Stimulated activated effector memory CD8-positive, alpha-beta T cell treated with anti-CD3 and anti-CD28 coated beads, Interleukin-12 subunit alpha, Interleukin-12 subunit beta, amount 100 ng/mL, for 72 hours (primary cell): ENCODE data around the gene NACA2.
A peak's percentile ranks its signal among the peaks of the same experiment; 100 is the strongest.
"Not testable (repeated sequence)": the region's sequence is repeated elsewhere in the genome, so short reads cannot be mapped to it uniquely, and the experiment has no call there.

Experiments
- ATAC-seq: fragments of 150-1000 bp; cut with Tn5 transposase; 2 replicates; pipeline ENCODE4 v1.10.0; 2021
- DNase-seq, 2 donors: peaks; one replicate each; pipeline ENCODE4 v3.0.0; 2021 to 2022; ENCODE audit warnings: low spot score in 2 of 2
- H3K27ac Mint-ChIP-seq: one replicate; pipeline ENCODE4 v1.8.0; 2022; ENCODE audit warnings: mild to moderate bottlenecking, mixed read lengths
- H3K36me3 Mint-ChIP-seq: one replicate; pipeline ENCODE4 v1.8.0; 2022; ENCODE audit warnings: mild to moderate bottlenecking, mixed read lengths
- H3K4me1 Mint-ChIP-seq: one replicate; pipeline ENCODE4 v1.8.0; 2022; ENCODE audit warnings: mixed read lengths
- H3K4me3 Mint-ChIP-seq: one replicate; pipeline ENCODE4 v1.8.0; 2022; ENCODE audit warnings: mild to moderate bottlenecking, mixed read lengths
- H3K9me3 Mint-ChIP-seq: one replicate; pipeline ENCODE4 v1.8.0; 2022; ENCODE audit warnings: mixed read lengths

The NACA2 gene

DNA sequence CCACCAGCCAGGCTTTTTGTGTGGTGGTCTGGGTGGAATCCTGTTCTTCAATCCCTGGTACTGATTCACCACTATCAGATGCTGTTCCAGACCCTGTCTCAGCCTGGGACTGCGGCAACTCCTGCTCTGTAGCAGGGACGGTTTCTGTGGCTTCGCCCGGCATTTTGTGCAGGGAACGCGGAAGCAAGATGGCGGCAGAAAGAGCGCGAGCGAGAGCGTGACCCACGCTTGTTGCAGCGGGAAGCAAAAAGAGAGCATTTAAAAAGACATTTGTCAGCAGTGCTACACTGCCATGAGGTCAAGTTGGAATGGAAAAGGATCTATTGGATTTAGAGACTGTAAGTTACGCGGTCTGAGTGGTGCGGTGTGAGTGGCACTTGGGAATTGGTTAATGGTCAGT is at the start of gene NACA2:
NACA2 (minus strand) TSS at position 202 of the 400 bp plus-strand sequence; CDS start at position 163, 39 bp downstream.
- ATAC-seq: no peak
- Mint-ChIP-seq H3K4me1 (no peaks in the 10 kb centered on the region), H3K27ac (no peak within 1 kb of the TSS), H3K36me3 (no peaks in the 10 kb centered on the region), H3K4me3 (no peak within 1 kb of the TSS), H3K9me3 (no peaks in the 10 kb centered on the region)
- no peak for DNase-seq

DNA sequence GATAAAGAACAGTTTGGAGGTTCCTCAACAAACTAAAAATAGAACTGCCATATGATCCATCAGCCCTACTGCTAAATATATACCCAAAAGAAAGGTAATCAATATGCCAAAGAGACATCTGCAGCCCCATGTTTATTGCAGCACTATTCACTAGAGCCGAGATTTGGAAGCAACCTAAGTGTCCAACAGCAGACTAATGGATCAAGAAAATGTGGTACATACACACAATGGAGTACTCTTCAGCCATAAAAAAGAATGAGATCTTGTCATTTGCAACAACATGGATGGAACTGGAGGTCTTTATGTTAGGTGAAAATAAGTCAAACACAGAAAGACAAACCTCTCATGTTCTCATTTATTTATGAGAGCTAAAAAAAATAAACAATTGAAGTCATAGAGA is 48.8 kb upstream of the NACA2 start:
- no peak overlapping the region for H3K4me3 Mint-ChIP-seq
- no peaks in the 10 kb centered on the region for H3K4me1 Mint-ChIP-seq
- DNase-seq (no peak), ATAC-seq (no peak)
- H3K9me3 Mint-ChIP-seq: no peaks in the 10 kb centered on the region
- no peaks in the 10 kb centered on the region for H3K36me3 Mint-ChIP-seq
- no peak overlapping the region for H3K27ac Mint-ChIP-seq

DNA sequence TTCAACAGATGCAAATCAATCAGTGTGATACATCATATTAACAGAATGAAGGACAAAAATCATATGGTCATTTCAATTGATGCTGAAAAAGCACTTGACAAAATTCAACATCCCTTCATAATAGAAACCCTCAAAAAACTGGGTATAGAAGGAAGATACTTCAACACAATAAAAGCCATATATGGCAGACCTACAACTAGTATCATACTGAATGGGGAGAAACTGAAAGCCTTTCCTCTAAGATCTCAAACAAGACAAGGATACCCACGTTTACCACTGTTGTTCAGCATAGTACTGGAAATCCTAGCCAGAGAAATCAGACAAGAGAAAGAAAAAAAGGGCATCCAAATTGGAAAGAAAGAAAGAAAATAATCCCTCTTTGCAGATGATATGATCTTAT is 47.1 kb upstream of the NACA2 start:
- Mint-ChIP-seq H3K36me3 (no peaks in the 10 kb centered on the region), H3K9me3 (no peaks in the 10 kb centered on the region), H3K4me3 (no peak overlapping the region), H3K27ac (no peak overlapping the region), H3K4me1 (no peaks in the 10 kb centered on the region)
- no peak for ATAC-seq
- no peak for DNase-seq

DNA sequence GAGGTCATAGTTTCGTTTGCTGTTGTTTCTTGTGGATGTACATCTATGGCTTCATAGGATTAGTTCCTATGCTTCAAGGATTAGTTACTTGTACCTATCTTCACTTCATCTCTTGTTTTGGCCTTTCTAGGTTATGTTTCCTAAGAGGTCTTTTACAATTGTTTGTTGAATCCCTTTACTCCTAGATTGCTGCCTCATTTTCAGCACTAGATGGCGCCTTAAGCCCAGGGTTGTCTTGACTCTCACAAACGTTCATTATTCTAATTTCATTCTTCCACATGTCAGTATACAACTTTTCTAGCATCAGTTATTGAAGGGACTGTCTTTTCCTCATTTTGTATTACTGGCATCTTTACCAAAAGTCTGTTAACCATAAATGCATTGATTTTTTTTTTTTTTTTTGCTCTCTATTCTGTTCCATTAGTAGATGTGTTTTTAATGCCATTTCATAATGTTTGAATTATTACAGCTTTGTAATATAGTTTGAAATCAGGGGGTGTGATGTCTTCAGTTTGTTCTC is 45.0 kb upstream of the NACA2 start:
- Mint-ChIP-seq H3K9me3 (no peaks in the 10 kb centered on the region), H3K4me1 (no peaks in the 10 kb centered on the region), H3K4me3 (no peak overlapping the region), H3K36me3 (no peaks in the 10 kb centered on the region), H3K27ac (no peak overlapping the region)
- DNase-seq (peak; percentile 18 to 58), ATAC-seq (peak; percentile 44)

DNA sequence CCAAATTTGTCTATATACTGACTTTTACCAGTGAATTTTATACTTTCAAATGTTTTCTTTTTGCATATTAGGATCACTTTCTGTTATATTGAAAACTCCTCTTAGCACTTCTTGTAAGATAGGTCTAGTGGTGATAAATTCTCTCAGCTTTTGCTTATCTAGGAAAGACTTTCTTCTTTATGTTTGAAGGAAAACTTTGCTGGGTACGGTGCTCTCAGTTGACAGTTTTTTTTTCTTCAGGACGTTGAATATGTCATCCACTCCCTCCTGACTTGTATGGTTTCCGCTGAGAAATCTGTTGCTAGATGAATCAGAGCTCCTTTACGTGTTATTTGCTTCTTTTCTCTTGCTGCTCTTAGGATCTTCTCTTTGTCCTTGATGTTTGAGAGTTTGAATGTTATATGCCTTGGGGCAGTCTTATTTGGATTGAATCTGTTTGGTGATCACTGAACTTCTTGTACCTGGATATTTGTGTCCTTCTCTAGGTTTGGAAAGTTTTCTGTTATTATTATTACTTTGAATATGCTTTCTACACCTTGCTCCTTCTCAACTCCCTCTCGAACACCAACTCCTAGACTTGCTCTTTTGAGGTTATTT is 44.0 kb upstream of the NACA2 start:
- Mint-ChIP-seq H3K4me3 (no peak overlapping the region), H3K36me3 (no peaks in the 10 kb centered on the region), H3K27ac (no peak overlapping the region), H3K4me1 (no peaks in the 10 kb centered on the region), H3K9me3 (no peaks in the 10 kb centered on the region)
- no peak for ATAC-seq
- DNase-seq: no peak

DNA sequence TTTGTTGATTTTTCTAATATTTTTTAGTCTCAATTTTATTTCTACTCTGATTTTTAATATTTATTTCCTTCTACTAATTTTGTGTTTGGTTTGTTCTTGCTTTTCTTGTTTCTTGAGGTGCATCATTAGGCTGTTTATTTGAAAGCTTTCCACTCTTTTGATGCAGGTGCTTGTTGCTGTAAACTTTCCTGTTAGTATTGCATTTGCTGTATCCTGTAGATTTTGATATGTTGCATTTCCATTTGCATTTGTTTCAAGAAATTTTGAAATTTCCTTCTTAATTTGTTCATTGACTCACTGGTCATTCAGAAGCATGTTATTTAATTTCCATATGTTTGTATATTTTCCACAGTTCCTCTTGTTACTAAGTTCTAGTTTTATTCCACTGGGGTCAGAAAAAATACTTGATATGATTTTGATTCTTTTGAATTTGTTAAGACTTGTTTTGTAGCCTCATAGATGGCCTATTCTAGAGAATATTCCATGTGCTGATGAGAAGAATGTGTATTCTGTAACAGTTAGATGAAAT is 43.1 kb upstream of the NACA2 start:
- Mint-ChIP-seq H3K27ac (no peak overlapping the region), H3K9me3 (no peaks in the 10 kb centered on the region), H3K4me1 (no peaks in the 10 kb centered on the region), H3K4me3 (no peak overlapping the region), H3K36me3 (no peaks in the 10 kb centered on the region)
- DNase-seq: no peak
- no peak for ATAC-seq

DNA sequence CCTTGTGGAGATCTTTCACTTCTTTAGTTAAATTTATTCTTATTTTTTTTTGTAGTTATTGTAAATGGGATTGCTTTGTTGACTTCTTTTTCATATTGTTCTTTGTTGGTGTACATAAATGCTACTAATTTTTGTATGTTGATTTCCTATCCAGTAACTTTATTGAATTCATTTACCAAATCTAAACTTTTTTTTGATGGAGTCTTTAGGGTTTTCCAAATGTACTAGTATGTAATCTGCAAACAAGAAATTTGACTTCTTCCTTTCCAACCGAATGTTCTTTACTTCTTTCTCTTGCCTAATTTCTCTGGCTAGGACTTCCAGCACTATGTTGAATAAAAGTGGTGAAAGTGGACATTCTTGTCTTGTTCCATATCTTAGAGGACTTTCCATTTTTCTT is 41.8 kb upstream of the NACA2 start:
- no peak for ATAC-seq
- H3K4me1 Mint-ChIP-seq: no peaks in the 10 kb centered on the region
- H3K36me3 Mint-ChIP-seq: no peaks in the 10 kb centered on the region
- H3K4me3 Mint-ChIP-seq: no peak overlapping the region
- no peak overlapping the region for H3K27ac Mint-ChIP-seq
- DNase-seq: no peak
- no peaks in the 10 kb centered on the region for H3K9me3 Mint-ChIP-seq

DNA sequence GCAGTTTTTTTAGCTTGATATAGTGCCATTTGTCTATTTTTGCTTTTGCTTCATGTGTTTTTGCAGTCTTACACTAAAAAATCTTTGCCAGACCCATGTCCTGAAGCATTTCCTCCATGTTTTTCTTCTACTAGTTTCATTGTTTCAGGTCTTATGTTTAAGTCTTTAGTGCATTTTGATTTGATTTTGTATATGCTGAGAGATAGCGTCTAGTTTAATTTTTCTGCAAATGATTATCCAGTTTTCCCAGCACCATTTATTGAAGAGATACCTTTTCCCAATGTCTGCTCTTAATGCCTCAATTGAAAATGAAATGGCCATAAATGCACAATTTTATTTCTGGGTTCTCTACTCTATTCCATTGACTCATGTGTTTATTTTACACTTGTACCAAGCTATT is 40.8 kb upstream of the NACA2 start:
- ATAC-seq: no peak

DNA sequence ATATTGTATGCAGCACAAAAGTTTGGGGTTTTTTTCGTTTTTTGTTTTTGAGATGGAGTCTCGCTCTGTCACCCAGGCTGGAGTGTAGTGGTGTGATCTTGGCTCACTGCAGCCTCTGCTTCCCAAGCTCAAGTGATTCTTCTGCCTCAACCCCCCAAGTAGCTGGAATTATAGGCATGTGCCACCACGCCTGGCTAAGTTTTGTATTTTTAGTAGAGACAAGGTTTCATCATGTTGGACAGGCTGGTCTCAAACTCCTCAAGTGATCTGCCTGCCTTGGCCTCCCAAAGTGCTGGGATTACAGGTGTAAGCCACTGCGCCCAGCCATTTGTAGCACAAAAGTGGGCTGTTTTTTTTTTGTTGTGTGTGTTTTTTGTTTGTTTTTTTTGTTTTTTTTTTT is 37.1 kb upstream of the NACA2 start:
- not testable (repeated sequence) for H3K4me3 Mint-ChIP-seq, H3K36me3 Mint-ChIP-seq, H3K4me1 Mint-ChIP-seq, DNase-seq, H3K27ac Mint-ChIP-seq, ATAC-seq, H3K9me3 Mint-ChIP-seq

More for the DNA sequence above, 40.8 kb upstream of the NACA2 start:
- no peaks in the 10 kb centered on the region for H3K36me3 Mint-ChIP-seq
- no peak for DNase-seq
- H3K4me3 Mint-ChIP-seq: no peak overlapping the region
- H3K27ac Mint-ChIP-seq: no peak overlapping the region
- H3K4me1 Mint-ChIP-seq: no peaks in the 10 kb centered on the region
- H3K9me3 Mint-ChIP-seq: no peaks in the 10 kb centered on the region

DNA sequence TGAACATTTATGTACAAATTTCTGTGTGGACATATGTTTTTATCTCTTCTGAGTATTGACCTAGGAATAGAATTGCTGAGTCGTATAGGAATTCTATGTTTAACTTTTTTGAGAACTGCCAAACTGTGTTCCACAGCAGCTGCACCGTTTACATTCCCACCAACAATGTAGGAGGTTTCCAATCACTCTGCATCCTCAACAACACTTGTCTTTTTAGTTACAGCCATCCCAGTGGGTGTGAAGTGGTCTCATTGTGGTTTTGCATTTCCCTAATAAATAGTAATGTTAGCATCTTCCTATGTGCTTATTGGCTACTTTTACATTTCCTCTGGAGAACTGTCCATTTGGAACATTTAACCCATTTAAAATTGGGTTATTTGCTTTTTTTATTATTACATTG is 36.6 kb upstream of the NACA2 start:
- Mint-ChIP-seq H3K27ac (no peak overlapping the region), H3K9me3 (no peaks in the 10 kb centered on the region), H3K36me3 (peaks cover 6% of the 10 kb centered on the region), H3K4me3 (no peak overlapping the region), H3K4me1 (no peaks in the 10 kb centered on the region)
- DNase-seq (no peak), ATAC-seq (no peak)

DNA sequence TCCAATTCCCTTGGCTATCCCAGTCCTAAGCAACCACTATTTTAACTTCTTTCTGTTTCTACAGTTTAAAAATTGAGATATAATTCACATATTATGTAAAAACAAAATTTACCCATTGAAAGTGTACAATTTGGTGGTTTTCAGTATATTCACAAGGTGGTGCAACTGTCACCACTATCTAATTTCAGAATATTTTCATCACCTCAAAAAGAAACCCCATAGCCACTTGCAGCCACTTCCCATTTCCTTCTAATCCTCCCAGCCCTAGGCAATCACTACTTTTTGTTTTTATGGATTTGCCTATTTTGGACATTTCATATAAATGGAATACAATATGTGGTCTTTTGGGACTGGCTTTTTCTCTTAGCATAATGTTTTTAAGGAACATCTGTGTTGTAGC is 36.1 kb upstream of the NACA2 start:
- Mint-ChIP-seq H3K36me3 (peaks cover 6% of the 10 kb centered on the region), H3K27ac (no peak overlapping the region), H3K9me3 (no peaks in the 10 kb centered on the region), H3K4me1 (no peaks in the 10 kb centered on the region), H3K4me3 (no peak overlapping the region)
- DNase-seq (no peak), ATAC-seq (no peak)

DNA sequence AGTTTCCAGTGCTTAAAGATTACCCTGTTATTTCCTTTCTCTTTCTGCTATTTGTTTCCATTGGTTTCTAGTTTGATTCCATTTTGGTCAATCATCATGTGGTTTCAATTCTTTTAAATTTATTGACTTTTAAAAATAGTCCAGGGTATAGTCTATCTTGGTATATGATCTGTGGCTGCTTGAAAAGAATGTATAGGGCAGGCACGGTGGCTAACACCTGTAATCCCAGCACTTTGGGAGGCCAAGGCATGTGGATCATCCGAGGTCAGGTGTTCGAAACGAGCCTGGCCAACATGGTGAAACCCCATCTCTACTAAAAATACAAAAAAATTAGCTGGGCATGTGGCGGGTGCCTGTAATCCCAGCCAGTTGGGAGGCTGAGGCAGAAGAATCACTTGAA is 34.5 kb upstream of the NACA2 start:
- Mint-ChIP-seq H3K4me3 (no peak overlapping the region), H3K9me3 (no peaks in the 10 kb centered on the region), H3K27ac (no peak overlapping the region), H3K4me1 (no peaks in the 10 kb centered on the region), H3K36me3 (peaks cover 6% of the 10 kb centered on the region)
- no peak for ATAC-seq
- no peak for DNase-seq

DNA sequence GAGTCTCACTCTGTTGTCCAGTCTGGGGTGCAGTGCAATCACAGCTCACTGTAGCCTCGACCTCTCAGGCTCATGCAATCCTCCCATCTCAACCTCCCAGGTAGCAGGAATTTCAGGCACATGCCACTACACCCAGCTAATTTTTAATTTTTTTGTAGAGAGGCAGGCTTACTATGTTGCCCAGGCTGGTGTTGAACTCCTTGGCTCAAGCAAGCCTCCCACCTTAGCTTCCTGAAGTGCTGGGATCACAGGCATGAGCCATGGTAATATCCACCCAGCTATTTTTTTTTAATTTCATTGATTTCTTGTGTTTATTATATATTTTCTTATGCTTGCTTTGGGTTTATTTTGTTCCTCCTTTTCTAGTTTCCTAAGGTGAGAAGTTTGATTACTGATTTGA is 33.9 kb upstream of the NACA2 start:
- Mint-ChIP-seq H3K4me1 (no peaks in the 10 kb centered on the region), H3K9me3 (no peaks in the 10 kb centered on the region), H3K27ac (no peak overlapping the region), H3K4me3 (no peak overlapping the region), H3K36me3 (peaks cover 6% of the 10 kb centered on the region)
- DNase-seq (no peak), ATAC-seq (no peak)

DNA sequence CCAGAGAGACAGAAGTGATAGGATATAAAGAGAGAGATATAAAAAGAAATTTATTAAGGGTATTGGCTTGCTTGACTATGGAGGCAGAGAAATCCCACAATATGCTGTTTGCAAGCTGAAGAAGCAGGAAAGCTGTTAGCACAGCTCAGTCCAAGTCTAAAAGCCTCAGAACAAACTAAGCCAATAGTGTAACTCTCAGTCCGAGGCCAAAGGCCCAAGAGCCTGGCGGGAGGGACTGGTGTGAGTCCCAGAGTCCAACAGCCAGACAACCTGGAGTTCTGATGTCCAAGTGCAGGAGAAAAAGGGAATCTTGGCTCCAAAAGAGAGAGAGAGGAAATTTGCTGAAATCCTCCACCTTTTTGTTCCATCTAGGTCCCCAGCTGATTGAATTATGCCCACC is 30.3 kb upstream of the NACA2 start:
- no peak overlapping the region for H3K4me3 Mint-ChIP-seq
- peaks cover 6% of the 10 kb centered on the region for H3K36me3 Mint-ChIP-seq
- H3K9me3 Mint-ChIP-seq: peaks cover 8% of the 10 kb centered on the region
- no peak overlapping the region for H3K27ac Mint-ChIP-seq
- DNase-seq (no peak), ATAC-seq (no peak)
- H3K4me1 Mint-ChIP-seq: no peaks in the 10 kb centered on the region

DNA sequence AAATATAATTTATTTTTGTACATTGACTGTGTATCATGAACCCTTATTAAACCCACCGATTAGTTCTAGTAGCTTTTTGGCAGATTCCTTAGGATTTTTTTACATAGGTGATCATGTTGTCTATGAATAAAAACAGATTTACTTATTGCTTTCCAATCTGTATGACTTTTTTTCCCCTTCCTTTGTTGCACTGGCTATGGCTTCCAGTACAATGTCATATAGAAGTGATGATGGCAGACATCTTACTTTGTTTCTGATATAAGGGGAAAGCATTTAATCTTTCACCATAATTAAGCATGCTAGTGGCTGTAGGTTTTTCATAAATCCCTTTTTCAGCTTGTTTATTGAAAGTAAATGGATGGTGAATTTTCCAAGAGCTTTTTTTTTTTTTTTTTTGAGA is 28.9 kb upstream of the NACA2 start:
- Mint-ChIP-seq H3K9me3 (peaks cover 8% of the 10 kb centered on the region), H3K36me3 (peaks cover 5% of the 10 kb centered on the region), H3K4me1 (peaks cover 9% of the 10 kb centered on the region), H3K4me3 (no peak overlapping the region), H3K27ac (no peak overlapping the region)
- no peak for ATAC-seq
- DNase-seq: no peak

DNA sequence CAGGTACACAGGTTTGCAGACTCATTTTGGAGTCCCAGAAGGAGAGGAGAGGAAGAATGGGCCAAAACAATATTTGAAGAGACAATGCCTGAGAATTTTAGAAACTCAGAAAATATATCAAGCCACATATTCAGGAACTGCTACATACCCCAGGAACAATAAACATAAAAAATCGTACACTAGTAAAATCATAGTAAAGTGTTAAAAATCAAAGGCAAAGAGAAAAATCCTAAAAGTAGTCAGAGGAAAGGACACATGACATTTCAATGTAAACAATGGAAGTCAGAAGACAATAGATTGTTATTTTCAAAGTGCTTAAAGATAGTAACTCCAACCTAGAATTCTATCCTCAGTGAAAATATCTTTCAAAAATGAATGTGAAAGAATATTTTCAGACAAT is 28.5 kb upstream of the NACA2 start:
- DNase-seq (no peak), ATAC-seq (no peak)
- H3K9me3 Mint-ChIP-seq: peaks cover 8% of the 10 kb centered on the region
- no peak overlapping the region for H3K27ac Mint-ChIP-seq
- no peak overlapping the region for H3K4me3 Mint-ChIP-seq
- H3K36me3 Mint-ChIP-seq: peaks cover under 1% of the 10 kb centered on the region
- H3K4me1 Mint-ChIP-seq: peaks cover 9% of the 10 kb centered on the region
